ENCODE data around the gene FAM53A.
A peak's percentile ranks its signal among the peaks of the same experiment; 100 is the strongest.
"Not testable (repeated sequence)": the region's sequence is repeated elsewhere in the genome, so short reads cannot be mapped to it uniquely, and the experiment has no call there.

FAM53A gene

GRCh38 chr4:1716065-1716945, 32.2 kb upstream of the FAM53A start:
- no peak for DNase-seq

GRCh38 chr4:1715002-1715758, 31.1 kb upstream of the FAM53A start:
- DNase-seq, result no peak

- DNase-seq, result no peak
These were observed 30.3 kb upstream of the FAM53A start for GRCh38 chr4:1714303-1715001.

GRCh38 chr4:1713003-1713851, 29.1 kb upstream of the FAM53A start:
- DNase-seq, result no peak

- DNase-seq, result peak; percentile 100
These were observed 28.3 kb upstream of the FAM53A start, which contains the start of gene SLBP for GRCh38 chr4:1712216-1713002. TSS of gene SLBP (minus strand) at chr4:1712319. CDS start at chr4:1712188, 131 bp downstream.

GRCh38 chr4:1711571-1712215, 27.6 kb upstream of the FAM53A start:
- DNase-seq, result peak; percentile 57

GRCh38 chr4:1711055-1711570, 27.0 kb upstream of the FAM53A start:
- DNase-seq, result no peak

GRCh38 chr4:1708581-1708980, 24.5 kb upstream of the FAM53A start:
- DNase-seq, result no peak

- DNase-seq, result no peak
These were observed 22.2 kb upstream of the FAM53A start for GRCh38 chr4:1706358-1706757.

GRCh38 chr4:1705732-1706131, 21.6 kb upstream of the FAM53A start:
- DNase-seq, result no peak

GRCh38 chr4:1703867-1704266, 19.8 kb upstream of the FAM53A start:
- no peak for DNase-seq

- DNase-seq, result not testable (repeated sequence)
These were observed 17.6 kb upstream of the FAM53A start for GRCh38 chr4:1701671-1702070.

GRCh38 chr4:1695913-1696312, 11.8 kb upstream of the FAM53A start:
- DNase-seq, result no peak

- peak; percentile 80 for DNase-seq
These were observed 9.2 kb upstream of the FAM53A start for GRCh38 chr4:1693131-1693896.

- no peak for DNase-seq
These were observed 7.7 kb upstream of the FAM53A start for GRCh38 chr4:1691737-1692373.

- DNase-seq, result no peak
These were observed 6.6 kb upstream of the FAM53A start for GRCh38 chr4:1690698-1691097.

GRCh38 chr4:1686440-1687036, 2.4 kb upstream of the FAM53A start:
- DNase-seq, result no peak

GRCh38 chr4:1685235-1686150, 1.4 kb upstream of the FAM53A start:
- no peak for DNase-seq

All from stimulated activated CD4-positive, alpha-beta T cell treated with anti-CD3 and anti-CD28 coated beads, Interleukin-15, amount 100 ng/mL, for 24 hours (primary cell).